OCI-M2 (cell line): ENCODE data around the gene HPDL.
"Not testable (repeated sequence)": the region's sequence is repeated elsewhere in the genome, so short reads cannot be mapped to it uniquely, and the experiment has no call there.

Experiments
- DNase-seq: peaks from one replicate; lab custom pipeline; 2025; ENCODE audit not compliant: unreplicated experiment; lab: John Stamatoyannopoulos, UW

Gene HPDL

GRCh38 chr1:45348966-45349677, 22.4 kb downstream of the HPDL start:
- no peak for DNase-seq

GRCh38 chr1:45351508-45351907, 24.8 kb downstream of the HPDL start:
- no peak for DNase-seq

GRCh38 chr1:45353685-45354084, 27.0 kb downstream of the HPDL start:
- DNase-seq = no peak

- DNase-seq = no peak
These were observed 28.1 kb downstream of the HPDL start for GRCh38 chr1:45354838-45355237.

- DNase-seq = no peak
These were observed 29.0 kb downstream of the HPDL start for GRCh38 chr1:45355683-45356082.

GRCh38 chr1:45356186-45356585, 29.5 kb downstream of the HPDL start:
- no peak for DNase-seq

- DNase-seq = no peak
These were observed 33.3 kb downstream of the HPDL start for GRCh38 chr1:45359882-45360513.

GRCh38 chr1:45360981-45361380, 34.3 kb downstream of the HPDL start:
- DNase-seq = not testable (repeated sequence)

- DNase-seq = no peak
These were observed 37.6 kb downstream of the HPDL start for GRCh38 chr1:45364294-45364693.

GRCh38 chr1:45365051-45365450, 38.4 kb downstream of the HPDL start:
- DNase-seq = no peak

- DNase-seq = no peak
These were observed 43.9 kb downstream of the HPDL start for GRCh38 chr1:45370575-45370974.

GRCh38 chr1:45373573-45373972, 46.9 kb downstream of the HPDL start:
- no peak for DNase-seq

- no peak for DNase-seq
These were observed 48.7 kb downstream of the HPDL start for GRCh38 chr1:45375104-45376090.

GRCh38 chr1:45378184-45378583, 51.5 kb downstream of the HPDL start:
- no peak for DNase-seq
